Measurements from ENCODE around the gene ZNF335.
"Not testable (repeated sequence)": the region's sequence is repeated elsewhere in the genome, so short reads cannot be mapped to it uniquely, and the experiment has no call there.

ZNF335 gene

DNA sequence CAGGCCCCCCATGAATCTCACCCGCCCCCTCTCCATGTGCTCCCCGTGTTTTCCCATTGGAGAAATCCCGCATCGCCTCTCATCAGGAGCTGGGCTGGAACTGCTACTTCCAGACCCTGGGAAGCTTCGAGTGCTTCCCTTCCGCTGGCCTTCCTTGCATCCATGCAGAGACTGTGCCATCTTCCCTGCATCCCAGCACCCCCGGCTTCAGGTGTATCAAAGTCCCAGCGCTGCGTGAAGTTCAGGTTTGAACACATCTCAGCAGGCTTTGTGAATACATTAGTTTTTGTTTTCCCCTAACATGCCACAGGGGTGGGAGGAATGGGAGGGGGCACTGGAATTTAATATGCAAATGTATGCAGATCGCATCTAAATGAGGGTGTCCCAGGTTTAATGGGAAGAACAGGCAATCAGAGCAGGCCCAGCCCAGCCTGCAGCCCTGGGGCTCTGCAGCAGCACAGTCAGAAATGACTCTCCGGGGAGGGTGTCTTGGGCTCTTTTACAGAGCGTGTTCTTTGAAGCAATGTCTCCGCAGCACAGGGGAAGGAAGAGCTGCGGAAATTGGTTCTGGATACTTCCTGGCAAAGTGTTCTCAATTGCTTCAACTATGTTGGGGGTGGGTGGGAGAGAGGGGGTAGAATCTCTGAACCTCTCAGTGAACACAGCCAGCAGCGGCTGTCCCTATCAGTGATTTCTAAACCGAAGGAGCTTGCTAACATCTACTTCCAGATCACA, 28.4 kb upstream of the ZNF335 start:
- DNase-seq = no peak

DNA sequence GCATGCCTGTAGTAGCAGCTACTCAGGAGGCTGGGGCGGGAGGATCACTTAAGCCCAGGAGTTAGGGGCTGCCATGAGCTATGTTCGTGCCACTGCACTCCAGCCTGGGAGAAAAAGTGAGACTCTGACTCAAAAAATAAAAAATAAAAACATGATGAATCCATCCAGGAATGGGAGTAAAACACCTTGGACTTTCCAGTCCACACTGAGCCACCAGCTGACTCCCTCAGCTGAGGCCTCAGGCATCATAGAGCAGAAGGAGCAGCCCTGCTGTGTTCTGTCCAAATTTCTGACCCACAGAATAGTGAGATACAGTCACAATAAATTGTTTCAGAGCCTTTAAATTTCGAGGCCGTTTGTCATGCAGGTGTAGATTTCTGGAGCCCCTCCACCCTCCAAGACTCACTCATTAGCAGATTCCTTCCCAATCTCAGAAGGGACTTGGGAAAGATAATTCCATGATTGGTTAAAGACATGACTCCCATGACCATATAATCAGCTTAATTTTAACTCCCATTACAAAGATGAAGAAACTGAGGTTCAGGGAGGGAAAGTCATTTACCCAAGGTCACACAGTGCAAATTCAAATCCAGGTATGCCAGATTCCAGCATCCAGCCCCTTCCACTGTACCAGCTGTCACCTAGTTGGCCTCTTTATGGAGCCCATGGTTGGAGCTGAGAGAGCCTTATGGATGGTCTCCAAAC, 27.7 kb upstream of the ZNF335 start:
- no peak for DNase-seq

DNA sequence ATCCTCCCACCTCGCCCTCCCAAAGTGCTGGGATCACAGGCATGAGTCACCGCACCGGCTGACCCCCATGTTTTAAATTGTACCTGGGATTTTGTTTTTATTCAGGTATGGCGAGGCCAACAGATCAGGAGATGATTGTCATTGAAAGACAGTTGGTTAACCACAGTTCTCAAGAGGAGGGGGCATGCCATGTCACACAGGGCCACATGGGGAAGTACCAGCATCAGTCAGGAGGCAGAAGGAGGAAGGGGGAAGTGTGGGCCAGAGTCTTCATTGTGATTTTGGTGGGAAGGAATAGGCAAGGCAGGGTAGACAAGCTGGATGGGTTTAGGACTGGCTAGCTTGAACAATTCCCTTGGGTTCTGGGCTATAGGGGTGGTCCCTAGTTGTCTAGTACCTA, 26.8 kb upstream of the ZNF335 start:
- DNase-seq = no peak

DNA sequence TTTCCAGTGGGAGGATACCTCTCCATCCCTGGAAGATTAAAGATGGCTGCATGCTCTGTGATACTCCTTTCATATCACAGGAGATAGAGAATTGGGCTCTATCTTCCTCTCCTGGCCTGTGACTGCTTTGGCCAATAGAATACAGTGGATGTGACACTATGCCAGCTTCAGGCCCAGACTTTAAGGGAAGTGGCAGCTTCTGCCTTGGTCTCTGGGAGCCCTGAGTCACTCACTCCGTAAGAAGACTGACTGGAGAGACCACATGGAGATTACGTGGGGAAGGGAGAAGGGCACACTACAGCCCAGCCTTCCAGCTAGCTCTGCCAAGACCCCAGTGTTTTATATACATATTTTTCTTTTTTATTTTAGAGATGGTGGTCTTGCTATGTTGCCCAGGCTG, 26.3 kb upstream of the ZNF335 start:
- no peak for DNase-seq

DNA sequence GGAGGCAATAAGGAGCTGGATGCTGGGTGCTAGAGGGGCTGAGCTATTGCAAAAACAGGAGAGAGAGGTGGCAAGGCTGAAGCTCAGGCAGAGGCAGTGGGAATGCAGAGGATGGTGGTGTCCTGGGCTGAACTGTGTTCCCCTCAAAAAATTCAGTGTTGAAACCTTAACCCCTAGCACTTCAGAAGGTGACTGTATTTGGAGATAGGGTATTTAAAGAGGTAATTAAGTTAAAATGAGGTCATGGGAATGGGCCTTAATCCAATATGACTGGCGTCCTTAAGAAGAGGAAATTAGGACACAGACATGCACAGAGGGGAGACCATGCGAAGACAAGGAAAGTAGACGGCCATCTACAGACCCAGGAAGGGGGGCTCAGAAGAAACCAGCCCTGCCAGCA, 25.2 kb upstream of the ZNF335 start:
- DNase-seq = no peak

DNA sequence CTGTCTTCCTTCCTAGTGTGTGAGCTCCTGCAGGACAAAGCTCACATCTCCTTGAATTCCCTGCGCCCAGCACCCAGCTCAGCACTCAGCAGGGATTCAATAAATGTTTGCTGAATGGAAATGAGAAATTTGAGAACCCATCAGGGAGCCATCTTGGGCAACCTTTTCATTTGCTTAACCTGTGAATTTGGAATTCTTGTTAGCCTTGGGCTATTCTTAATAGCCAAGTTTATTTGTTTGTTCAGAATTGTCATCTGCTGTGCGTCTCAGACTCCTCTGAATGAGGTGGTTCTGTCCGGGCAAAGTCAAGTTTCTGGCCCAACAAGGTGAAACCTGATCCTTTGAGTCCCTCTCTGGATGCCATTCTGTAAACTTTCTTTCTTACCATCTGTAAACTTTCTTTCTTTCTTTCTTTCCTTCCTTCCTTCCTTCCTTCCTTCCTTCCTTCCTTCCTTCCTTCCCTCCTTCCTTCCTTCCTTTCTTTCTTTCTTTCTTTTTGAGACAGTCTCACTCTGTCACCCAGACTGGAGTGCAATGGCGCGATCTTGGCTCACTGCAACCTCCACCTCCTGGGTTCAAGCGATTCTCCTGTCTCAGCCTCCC, 23.6 kb upstream of the ZNF335 start:
- not testable (repeated sequence) for DNase-seq

DNA sequence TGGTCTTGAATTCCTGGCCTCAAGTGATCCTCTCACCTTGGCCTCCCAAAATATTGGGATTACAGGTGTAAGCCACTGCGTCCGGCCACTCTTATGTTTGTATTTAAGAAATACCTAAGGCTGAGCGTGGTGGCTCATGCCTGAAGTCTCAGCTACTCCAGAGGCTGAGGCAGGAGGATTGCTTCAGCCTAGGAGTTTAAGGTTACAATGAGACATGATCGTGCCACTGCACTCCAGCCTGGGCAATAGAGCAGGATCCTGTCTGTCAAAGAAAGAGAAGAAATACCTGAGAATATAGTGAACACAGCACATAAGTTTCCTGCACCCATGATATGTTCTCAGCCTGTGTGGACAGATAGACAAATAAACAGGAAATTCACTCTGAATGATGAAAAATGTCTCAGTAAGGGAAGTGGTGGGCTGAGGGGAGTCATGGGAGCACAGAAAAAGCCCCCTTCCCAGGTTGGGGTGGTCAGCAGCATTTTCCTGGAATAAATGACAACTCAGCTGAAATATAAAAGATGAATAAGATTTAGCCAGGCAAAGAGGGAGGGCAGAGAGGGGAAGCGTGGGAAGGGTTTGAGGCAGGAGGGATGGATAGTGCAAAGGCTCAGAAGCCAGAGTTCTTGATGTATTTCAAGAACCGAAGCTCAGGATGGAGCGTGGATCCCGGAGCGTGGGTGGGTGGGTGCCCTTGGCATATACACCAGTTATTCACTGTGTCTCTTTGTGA, 22.9 kb upstream of the ZNF335 start:
- no peak for DNase-seq

DNA sequence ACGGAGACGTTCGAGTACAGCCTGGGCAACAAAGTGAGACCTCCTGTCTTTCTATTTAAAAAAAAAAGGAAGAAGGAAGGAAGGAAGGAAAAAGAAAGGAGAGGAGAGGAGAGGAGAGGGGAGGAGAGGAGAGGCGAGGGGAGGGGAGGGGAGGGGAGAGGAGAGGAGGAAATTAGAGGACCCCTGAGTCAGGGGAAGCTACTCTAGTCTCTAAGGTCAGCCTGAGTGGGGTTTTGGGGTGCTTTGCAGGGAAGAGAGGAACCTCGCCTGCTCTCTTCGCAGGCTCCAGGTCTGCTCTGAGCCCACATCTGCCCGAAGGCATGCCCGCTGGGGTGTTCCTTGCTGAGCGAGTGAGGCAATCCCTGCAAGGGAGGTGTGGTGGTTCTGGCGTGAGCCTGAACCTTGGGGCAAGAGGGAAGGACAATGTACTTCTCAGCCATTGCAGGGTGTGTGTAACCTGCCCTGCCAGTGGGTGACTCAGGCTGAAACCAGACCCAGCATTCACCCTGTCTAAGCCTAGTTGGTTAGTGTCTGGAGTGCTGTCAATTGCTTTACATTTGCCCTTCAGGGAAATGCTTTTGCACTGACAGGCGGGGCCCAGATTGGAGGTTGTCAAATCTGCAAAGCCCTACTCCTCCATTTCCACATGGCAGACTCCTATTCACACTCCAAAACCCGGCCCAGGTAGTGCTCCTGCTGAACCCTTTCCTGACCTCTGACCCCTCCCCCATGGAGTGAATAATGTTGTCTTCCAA, 21.4 kb upstream of the ZNF335 start:
- peak; percentile 66 for DNase-seq

DNA sequence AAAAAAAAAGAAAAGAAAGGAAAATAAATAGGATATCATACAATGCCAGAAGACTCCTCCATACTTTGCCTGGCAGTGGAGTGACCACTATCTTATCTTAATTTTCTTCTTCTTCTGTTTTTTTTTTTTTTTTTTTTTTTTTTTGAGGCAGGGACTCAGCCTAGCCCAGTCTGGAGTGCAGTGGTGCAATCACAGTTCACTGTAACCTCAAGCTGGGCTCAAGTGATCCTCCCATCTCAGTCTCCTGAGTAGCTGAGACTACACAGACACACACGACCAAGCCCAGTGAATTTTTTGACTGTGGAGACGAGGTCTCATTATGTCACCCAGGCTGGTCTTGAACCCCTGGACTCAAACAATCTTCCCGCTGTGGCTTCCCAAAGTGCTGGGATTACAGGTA, 19.6 kb upstream of the ZNF335 start:
- DNase-seq = no peak

DNA sequence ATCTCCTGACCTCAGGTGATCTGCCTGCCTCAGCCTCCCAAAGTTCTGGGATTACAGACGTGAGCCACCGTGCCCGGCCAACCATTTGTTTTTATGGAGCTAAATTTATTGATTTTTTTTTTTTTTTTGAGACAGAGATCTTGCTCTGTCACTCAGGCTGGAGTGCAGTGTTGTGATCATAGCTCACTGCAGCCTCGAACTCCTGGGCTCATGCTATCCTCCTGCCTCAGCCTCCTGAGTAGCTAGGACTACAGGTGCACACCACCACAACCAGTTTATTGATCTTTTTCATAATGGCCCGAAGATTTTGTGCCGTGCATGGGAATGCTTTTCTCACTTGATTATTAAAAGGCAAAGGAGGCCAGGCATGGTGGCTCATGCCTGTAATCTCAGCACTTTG, 16.8 kb upstream of the ZNF335 start:
- not testable (repeated sequence) for DNase-seq

DNA sequence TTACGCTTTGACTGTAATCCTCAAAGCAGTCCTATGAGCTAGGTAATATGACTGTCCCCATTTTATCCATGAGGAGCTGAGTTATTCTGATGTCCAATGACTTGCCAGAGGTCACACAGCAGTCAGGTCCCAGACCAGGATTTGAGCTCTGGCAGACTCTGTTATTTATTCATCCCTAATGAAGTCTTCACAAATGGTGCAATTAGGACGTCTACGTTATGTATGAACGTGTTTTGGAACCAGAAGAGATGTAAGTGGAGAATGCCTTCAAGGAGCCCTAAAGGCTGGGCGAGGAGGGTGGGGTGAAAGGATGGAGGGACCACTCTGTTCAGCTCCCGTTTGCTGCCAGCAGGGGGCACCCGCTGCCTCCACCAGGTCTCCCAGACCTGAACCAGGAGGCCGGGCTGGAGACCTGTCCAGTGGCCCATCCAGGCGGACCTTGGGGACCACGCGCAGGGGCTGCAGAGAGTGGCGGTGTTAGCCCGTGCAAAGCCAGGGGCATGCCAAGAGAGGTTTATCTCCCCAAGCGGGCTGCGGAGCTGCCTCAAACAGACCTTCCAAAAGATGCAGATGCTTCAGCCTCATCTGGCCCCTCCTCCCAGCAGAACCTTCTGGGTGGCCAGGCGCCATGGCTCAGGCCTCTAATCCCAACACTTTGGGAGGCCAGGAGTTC, 15.2 kb upstream of the ZNF335 start:
- peak; percentile 29 for DNase-seq

DNA sequence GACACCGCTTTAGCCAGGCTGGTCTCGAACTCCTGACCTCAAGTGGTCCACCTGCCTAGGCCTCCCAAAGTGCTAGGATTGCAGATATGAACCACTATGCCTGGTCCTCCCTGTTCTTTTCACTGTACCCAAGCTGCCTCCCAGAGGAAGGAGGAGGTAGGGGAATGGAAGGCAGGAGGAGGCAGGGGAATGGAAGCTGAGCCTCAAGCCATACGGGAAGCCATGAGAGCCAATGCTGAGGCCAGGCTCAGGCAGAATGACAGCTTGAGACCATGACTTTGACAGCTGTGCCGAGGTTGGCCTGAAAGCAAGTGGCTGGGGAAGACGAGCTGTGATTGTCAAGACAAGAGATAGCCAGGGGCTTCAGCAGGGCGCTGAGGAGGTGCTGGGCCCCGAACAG, 13.6 kb upstream of the ZNF335 start:
- no peak for DNase-seq

DNA sequence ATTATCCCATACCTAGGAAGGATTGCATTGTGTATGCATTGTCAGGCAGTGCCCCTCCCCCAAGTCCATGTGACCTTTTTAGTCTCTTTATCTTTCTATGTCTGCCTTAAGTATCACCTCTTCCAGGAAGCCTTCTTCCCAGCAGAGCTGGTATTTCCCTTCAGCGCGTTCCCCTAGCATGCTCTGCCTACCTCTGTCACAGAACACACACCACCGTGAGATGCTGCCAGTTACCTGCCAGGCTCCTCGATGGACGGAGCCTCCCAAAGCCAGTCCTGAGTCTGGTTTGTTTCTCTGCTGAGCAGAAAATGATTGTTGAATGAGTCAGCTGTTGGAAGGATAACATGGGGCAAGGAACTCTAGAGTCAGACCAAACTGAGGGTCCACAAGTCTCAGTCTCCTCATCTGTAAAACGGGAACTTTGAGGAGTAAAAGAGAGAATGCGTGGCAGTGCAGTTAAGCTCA, 11.3 kb upstream of the ZNF335 start:
- DNase-seq = no peak

DNA sequence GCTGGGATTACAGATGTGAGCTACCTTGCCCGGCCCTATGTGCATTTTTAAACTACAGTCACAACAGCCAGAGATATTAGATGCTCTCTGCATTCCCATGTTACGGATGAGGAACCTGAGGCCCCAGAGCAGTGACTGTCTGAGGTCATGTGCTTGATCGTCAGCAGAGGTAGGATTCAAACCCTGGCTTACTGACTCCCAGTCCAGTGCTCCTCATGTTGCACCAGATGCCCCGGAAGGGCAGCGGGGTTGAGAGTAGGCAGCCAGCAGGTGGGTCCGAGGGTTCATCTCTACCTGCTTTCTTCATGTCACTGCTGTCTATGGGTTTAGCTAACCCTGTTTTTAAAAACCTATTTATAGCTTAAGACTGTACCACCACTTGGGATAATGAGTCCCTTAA, 9.3 kb upstream of the ZNF335 start:
- no peak for DNase-seq

DNA sequence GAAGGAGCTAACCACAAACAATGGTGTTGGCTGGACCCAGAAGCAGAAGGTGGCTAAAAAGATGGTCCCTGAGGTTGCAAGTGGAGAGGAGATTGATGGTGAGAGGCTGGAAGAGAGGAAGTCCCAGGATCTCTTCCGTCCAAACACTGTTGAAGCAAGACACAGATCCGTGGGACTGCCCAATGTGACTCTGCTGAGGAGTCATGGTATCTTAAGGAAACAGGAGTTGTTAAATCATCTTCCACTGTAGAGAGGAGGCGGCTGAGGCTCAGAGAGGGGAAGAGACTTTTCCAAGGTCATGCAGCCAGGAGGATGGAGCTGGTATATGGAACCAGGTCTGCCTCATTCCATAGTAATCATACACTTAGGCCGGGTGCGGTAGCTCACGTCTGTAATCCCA, 4.1 kb upstream of the ZNF335 start:
- no peak for DNase-seq

DNA sequence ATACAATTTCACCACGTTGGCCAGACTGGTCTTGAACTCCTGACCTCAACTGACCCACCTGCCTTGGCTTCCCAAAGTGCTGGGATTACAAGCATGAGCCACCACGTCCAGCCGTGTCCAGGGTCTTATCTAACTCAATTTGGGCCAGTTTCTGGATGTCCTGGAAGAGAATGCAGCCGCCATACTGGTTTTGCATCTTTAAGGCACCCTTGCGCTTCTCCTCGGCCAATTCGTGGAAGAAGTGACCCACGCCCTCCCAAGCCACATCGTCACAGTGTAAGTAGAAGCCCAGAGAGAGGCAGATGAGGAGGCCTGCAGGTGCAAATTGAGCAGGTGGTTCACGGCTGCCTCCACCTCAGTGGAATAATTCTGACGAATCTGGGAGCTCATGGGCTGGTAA, 3.7 kb upstream of the ZNF335 start:
- no peak for DNase-seq

DNA sequence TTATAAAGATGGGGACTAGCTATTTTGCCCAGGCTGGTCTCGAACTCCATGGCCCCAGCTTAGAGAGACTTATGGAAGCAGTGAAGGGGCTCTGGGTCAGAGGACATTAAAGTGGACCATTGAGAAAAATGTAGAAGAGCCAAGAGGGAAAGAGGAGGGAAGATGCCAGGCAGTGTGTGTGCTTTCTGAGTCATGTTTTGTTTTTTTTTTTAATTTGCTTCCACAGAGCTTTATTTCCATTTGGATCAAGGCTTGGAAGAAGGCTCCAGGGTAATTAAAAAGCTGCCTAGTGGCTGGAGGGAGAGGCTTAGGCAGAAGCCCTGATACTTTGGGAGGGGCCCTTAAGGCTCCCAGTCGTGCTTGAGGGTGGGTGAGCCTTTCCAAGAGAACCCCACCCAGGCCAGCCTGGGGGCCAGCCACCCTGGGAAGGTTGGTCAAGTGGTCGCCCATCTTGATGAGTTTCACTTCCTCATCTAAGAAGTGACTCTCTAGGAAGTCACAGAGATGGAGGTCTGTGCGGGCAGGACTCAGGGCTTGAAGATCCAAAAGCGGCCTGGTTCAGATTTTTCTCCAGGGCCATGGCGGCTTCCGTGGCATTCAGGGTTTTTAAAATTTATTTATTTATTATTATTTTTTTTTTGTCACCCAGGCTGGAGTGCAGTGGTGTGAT, 3.0 kb upstream of the ZNF335 start:
- no peak for DNase-seq

DNA sequence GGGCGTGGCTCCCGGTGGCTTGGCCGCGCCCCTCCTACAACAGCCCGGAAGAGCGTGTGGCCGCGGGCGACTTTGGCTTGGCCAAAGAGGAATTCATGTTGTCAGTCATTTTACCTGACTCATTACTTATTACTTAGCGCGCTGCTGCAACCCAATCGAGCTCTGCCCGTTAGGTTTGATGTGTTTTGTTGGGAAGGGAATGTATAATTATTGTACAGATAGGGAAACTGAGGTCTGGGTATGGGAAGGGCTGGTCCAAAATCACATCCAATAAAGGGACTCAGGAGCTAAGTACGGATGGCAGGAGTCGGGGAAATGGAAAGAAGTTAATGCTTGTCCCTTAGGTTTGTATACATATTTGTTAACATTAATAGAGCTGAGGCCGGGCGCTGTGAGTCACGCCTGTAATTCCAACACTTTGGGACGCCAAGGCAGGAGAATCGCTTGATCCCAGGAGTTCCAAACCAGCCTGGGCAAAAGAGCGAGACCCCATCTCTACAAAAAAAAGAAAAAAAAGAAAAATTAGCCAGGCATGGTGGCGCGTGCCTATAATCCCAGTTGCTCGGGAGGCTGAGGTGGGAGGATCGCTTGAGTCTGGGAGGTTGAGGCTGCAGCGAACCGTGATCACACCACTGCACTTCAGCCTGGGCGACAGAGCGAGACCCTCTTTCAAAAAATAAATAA, 639 bp upstream of the ZNF335 start:
- DNase-seq = no peak

DNA sequence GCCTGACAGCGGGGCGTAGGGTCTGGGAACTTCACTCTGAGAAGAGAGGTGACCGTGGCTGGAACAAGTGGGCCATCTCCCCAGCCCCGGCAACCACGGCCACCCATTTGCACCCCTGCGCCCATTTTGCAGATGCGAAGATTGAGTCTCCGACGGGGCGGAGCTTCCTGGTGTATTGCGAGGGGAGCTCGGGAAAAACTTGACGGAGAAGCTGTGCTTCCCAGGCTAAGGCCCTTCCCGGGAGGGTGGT, 653 bp downstream of the ZNF335 start:
- DNase-seq = no peak

DNA sequence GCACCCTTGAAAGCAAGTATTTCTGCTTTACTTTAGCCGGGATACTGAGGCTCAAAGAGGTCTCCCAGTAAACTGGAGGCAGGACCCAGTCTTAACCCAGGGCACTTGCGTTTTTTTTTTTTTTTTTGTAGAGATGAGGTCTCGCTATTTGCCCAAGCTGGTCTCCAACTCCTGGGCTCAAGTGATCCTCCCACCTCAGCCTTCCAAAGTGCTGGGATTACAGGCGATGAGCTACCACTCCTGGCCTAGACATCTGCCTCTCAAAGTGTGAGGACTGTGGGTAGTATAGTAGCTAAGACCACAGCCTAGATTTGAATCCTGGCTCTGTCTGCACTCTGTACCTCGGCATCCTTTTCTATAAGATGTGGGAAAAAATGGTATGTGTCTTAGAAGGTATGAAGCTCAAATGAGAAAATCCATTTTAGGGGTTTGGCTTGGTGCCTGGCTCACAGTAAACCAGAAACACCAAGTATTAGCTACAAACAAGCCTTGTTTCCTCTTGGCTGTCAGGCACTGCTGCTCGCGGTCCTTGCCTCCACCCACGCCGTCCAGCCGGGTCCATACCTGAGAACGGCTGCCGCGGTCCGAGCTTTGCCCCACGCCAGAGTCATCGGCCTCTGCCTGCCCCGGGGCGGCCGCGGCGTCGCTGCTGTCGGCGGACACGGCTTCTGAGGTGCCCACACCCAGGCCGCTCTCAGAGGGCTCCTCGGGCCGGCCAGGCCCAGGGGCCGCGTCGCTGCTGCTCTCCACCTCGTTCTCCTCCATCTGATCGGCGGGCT, 1.2 kb downstream of the ZNF335 start:
- no peak for DNase-seq

Measured in T1000 (cell line).